HEK293T (cell line): Measurements from ENCODE around the gene ADCY3.

ENCODE experiments used
- FOXK2 ChIP-seq: fragments of 450-650 bp; IDR thresholded peaks from 2 replicates; pipeline ENCODE4 v1.6.1; 2016; ENCODE audit warnings: mild to moderate bottlenecking
- FOXM1 ChIP-seq: fragments of 450-650 bp; IDR thresholded peaks from 2 replicates; pipeline ENCODE4 v1.6.1; 2017; ENCODE audit warnings: mild to moderate bottlenecking, borderline replicate concordance
- LEF1 ChIP-seq: fragments of 450-650 bp; IDR thresholded peaks from 2 replicates; pipeline ENCODE4 v1.6.1; 2017; ENCODE audit warnings: mild to moderate bottlenecking, borderline replicate concordance
- TF ChIP-seq, protein P1 (sequence below): fragments of 450-650 bp; IDR thresholded peaks from 2 replicates; pipeline ENCODE4 v1.6.1; 2016

DNA sequence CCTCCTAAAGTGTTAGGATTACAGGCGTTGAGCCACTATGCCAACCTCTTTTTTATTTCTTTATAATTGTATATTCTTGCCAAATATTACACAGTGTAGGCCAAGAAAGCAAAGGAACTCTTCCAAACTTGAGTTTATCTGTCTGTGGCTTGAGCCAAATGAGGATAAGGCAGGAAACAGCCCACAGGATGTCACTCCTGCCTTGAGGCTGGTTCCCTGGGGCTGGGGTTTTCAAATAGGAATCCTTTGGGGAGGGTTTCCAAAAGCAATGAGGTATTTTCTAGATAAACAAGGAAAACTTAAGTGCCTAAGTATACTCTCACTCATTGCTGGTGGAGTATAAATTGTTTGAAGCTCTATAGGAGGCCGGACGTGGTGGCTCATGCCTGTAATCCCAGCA lies 56.4 kb downstream of the ADCY3 start:
- TF ChIP-seq FOXM1 (no peak), LEF1 (no peak), FOXK2 (no peak)
- TF ChIP-seq, protein P1, sequence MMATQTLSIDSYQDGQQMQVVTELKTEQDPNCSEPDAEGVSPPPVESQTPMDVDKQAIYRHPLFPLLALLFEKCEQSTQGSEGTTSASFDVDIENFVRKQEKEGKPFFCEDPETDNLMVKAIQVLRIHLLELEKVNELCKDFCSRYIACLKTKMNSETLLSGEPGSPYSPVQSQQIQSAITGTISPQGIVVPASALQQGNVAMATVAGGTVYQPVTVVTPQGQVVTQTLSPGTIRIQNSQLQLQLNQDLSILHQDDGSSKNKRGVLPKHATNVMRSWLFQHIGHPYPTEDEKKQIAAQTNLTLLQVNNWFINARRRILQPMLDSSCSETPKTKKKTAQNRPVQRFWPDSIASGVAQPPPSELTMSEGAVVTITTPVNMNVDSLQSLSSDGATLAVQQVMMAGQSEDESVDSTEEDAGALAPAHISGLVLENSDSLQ, result no peak
